HEK293T (cell line): ENCODE measurements around the gene DIPK1C.

Experiments
- BHLHE40 ChIP-seq: fragments of 450-650 bp; IDR thresholded peaks from 2 replicates; pipeline ENCODE4 v1.6.1; 2016; ENCODE audit warnings: mild to moderate bottlenecking, moderate library complexity, borderline replicate concordance
- ELF4 ChIP-seq: fragments of 450-650 bp; IDR thresholded peaks from 2 replicates; pipeline ENCODE4 v1.6.1; 2017; ENCODE audit warnings: antibody characterized with exemption
- FOXK2 ChIP-seq: fragments of 450-650 bp; IDR thresholded peaks from 2 replicates; pipeline ENCODE4 v1.6.1; 2016; ENCODE audit warnings: mild to moderate bottlenecking
- LEF1 ChIP-seq: fragments of 450-650 bp; IDR thresholded peaks from 2 replicates; pipeline ENCODE4 v1.6.1; 2017; ENCODE audit warnings: mild to moderate bottlenecking, borderline replicate concordance
- SP1 ChIP-seq: fragments of 450-650 bp; IDR thresholded peaks from 2 replicates; pipeline ENCODE4 v1.6.1; 2017
- SUZ12 ChIP-seq: fragments of 450-650 bp; IDR thresholded peaks from 2 replicates; pipeline ENCODE4 v1.6.1; 2016; ENCODE audit warnings: mild to moderate bottlenecking
- TARDBP ChIP-seq: fragments of 450-650 bp; IDR thresholded peaks from 2 replicates; pipeline ENCODE4 v1.6.1; 2016
- ZNF384 ChIP-seq: fragments of 450-650 bp; IDR thresholded peaks from 2 replicates; pipeline ENCODE4 v1.6.1; 2016
- TF ChIP-seq, protein P1 (sequence below): fragments of 450-650 bp; IDR thresholded peaks from 2 replicates; pipeline ENCODE4 v1.6.1; 2016

DNA sequence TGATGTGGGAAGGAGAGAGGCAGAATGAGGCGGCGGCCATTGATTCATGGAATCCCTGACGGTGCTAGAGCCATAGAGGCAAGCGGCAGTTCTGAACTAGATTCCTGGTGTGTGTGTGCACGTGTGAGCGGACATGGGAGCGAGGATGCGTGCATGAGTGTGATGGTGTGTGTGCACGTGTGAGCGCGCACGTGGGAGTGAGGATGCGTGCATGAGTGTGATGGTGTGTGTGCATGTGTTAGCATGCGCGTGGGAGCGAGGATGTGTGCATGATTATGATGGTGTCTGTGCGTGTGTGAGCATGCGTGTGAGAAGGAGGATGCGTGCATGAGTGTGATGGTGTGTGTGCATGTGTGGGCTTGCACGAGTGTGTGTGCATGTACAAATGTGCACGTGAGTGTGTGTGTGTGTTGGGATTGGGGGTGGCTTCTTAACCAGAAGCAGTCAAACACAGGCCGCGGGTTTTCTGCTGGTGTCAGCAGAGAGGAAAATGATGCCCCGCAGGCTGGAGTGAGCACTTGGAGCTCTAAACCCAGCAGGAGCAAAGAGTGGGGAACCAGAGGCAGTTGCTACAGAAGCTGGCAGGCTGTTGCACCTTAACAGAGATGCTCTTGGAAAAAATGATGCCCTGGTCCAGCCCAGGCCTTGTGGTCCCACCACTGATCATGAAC is 29.5 kb downstream of the DIPK1C start:
- TF ChIP-seq BHLHE40 (no peak), TARDBP (no peak), ELF4 (no peak), SP1 (no peak), LEF1 (no peak), ZNF384 (no peak), FOXK2 (no peak), SUZ12 (no peak)
- TF ChIP-seq, protein P1, sequence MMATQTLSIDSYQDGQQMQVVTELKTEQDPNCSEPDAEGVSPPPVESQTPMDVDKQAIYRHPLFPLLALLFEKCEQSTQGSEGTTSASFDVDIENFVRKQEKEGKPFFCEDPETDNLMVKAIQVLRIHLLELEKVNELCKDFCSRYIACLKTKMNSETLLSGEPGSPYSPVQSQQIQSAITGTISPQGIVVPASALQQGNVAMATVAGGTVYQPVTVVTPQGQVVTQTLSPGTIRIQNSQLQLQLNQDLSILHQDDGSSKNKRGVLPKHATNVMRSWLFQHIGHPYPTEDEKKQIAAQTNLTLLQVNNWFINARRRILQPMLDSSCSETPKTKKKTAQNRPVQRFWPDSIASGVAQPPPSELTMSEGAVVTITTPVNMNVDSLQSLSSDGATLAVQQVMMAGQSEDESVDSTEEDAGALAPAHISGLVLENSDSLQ: no peak
